HepG2 (cell line): ENCODE results near the gene ZNF331. TPM values are rescaled to one million over a fixed set of nuclear protein-coding genes. Genes with fewer than 3 reads are reported as not detected.

Experiments
- ATF1 ChIP-seq: IDR thresholded peaks from 2 replicates; pipeline ENCODE4 v1.6.1; 2016; ENCODE audit warnings: mild to moderate bottlenecking, control low read depth
- CAMTA2 ChIP-seq: sonication (generic); formaldehyde crosslinking; IDR thresholded peaks from 2 replicates; pipeline ENCODE4 v1.4.0; 2020; ENCODE audit warnings: mild to moderate bottlenecking, missing genetic modification reagents, borderline replicate concordance
- CHCHD3 ChIP-seq: sonication (generic); formaldehyde crosslinking; IDR thresholded peaks from 2 replicates; pipeline ENCODE4 v1.8.0; 2022; ENCODE audit warnings: mild to moderate bottlenecking, missing genetic modification reagents, moderate library complexity
- CREB1 ChIP-seq, 2 experiments: fragments of 450-650 bp in 1 of 2; IDR thresholded peaks; 2 replicates each; pipeline ENCODE4 v1.6.1; 2016 to 2017; ENCODE audit warnings: control low read depth in 1 of 2, mild to moderate bottlenecking in 1 of 2, missing compliant biosample characterization in 1 of 2, missing genetic modification characterization in 1 of 2
- ERF ChIP-seq: IDR thresholded peaks from 2 replicates; pipeline ENCODE4 v1.6.1; 2018; ENCODE audit warnings: missing biosample characterization, missing genetic modification reagents
- FOSL1 ChIP-seq: sonication (generic); formaldehyde crosslinking; IDR thresholded peaks from 2 replicates; pipeline ENCODE4 v1.9.0; 2021; ENCODE audit warnings: missing genetic modification reagents, borderline replicate concordance
- FOXJ3 ChIP-seq: sonication (generic); formaldehyde crosslinking; IDR thresholded peaks from 2 replicates; pipeline ENCODE4 v1.4.0; 2020; ENCODE audit warnings: missing genetic modification reagents, mild to moderate bottlenecking, borderline replicate concordance
- HDAC1 ChIP-seq: sonication (generic); formaldehyde crosslinking; IDR thresholded peaks from 2 replicates; pipeline ENCODE4 v1.5.1; 2020; ENCODE audit warnings: mild to moderate bottlenecking, missing genetic modification reagents
- JUN ChIP-seq: sonication (generic); formaldehyde crosslinking; IDR thresholded peaks from 2 replicates; pipeline ENCODE4 v1.4.0; 2020; ENCODE audit warnings: mild to moderate bottlenecking, missing genetic modification reagents
- NR2C2 ChIP-seq: sonication (generic); formaldehyde crosslinking; IDR thresholded peaks from 2 replicates; pipeline ENCODE4 v1.4.0; 2020; ENCODE audit warnings: missing genetic modification reagents, mild to moderate bottlenecking, moderate library complexity, borderline replicate concordance
- RAD51 ChIP-seq: fragments of 450-650 bp; IDR thresholded peaks from 2 replicates; pipeline ENCODE4 v1.6.1; 2016; ENCODE audit warnings: borderline replicate concordance
- REPIN1 ChIP-seq: sonication (generic); formaldehyde crosslinking; IDR thresholded peaks from 2 replicates; pipeline ENCODE4 v1.8.0; 2022; ENCODE audit warnings: missing genetic modification reagents, low read depth, mild to moderate bottlenecking, borderline replicate concordance
- SIX1 ChIP-seq: sonication (generic); formaldehyde crosslinking; IDR thresholded peaks from 2 replicates; pipeline ENCODE4 v1.4.0; 2020; ENCODE audit warnings: missing genetic modification reagents, borderline replicate concordance
- ZFY ChIP-seq: sonication (generic); formaldehyde crosslinking; IDR thresholded peaks from 2 replicates; pipeline ENCODE4 v1.4.0; 2020; ENCODE audit warnings: missing genetic modification reagents
- polyA plus RNA-seq, 8 experiments: library from polyadenylated mRNA; depleted of rRNA in 3 of 8; stranded (reverse) in 7 of 8; unstranded in 1 of 8; fragments of >200 nt; fragmentation: Illumina TruSeq in 4 of 8; extraction: Trizol in 4 of 8; gene quantifications; 2 replicates each; pipeline versions ENCODE4 v1.2.1 to v1.2.3, GENCODE V29; 2011 to 2016; ENCODE audit warnings: low read depth in 4 of 8, missing spikeins in 1 of 8, mixed read lengths in 1 of 8; ENCODE audit not compliant: insufficient read depth in 1 of 8
- total RNA-seq, 5 experiments: library from RNA; depleted of rRNA; stranded (reverse); fragments of >200 nt; fragmentation: Illumina TruSeq; extraction: Trizol; gene quantifications; 2 replicates each; pipeline ENCODE4 v1.2.3, GENCODE V29; 2016; ENCODE audit warnings: low read depth in 1 of 5
- TF ChIP-seq, protein P1 (sequence below): sonication (generic); formaldehyde crosslinking; IDR thresholded peaks from 2 replicates; pipeline ENCODE4 v1.9.0; 2022; ENCODE audit warnings: missing genetic modification reagents, mild to moderate bottlenecking, borderline replicate concordance
- TF ChIP-seq, protein P2 (sequence below): sonication (generic); formaldehyde crosslinking; IDR thresholded peaks from 2 replicates; pipeline ENCODE4 v1.5.0; 2020; ENCODE audit warnings: mild to moderate bottlenecking, missing genetic modification reagents, borderline replicate concordance
- TF ChIP-seq, protein P3 (sequence below): sonication (generic); IDR thresholded peaks from 2 replicates; pipeline ENCODE4 v1.6.1; 2016; ENCODE audit warnings: low read depth, borderline replicate concordance
- TF ChIP-seq, protein P4 (sequence below): sonication (generic); formaldehyde crosslinking; conservative IDR thresholded peaks from 2 replicates; pipeline ENCODE4 v1.4.0; 2020; ENCODE audit warnings: missing genetic modification reagents

Gene ZNF331
- total and polyA plus RNA-seq, 2 of the 13 experiments (the other 11 are each of a cell fraction or from before 2014, with no cell fraction given) = 8.2 to 13.3 TPM

DNA sequence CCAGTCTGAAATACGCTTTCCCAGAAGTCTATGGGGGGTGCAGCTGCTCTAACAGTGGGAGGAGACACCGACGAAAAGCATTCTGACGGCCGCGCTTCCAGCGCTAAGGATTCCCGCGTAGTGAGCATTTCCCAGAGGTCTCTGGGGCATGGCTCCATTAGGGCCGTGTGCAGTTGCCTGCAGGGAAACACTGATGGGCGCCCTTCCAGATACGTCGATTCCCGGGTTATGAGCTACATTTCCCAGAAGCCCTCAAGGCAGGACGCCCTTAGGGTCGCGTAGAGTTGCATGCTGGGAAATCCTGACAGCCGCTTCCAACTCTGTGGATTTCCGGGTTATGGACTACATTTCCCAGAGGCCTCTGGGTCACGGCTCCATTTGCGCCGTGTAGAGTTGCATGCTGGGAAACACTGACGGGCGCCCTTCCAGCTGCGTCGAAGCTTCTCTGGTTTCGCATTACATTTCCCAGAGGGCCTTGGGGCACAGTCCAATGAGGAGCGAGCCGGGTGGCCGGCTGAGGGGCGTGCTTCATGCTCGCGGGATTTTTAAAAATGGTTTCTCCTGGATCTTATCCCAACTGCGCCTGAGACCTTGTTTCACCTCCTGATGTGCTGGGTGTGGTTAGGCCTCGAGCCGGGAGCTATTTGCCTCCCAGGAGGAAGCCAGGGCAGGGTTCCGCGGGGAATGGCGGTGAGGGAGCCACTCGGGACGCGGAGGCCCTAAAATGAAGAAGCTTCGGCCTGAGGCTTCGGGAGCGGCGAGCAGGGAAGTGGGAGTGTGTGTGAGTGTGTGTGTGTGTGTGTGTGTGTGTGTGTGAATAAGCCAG, 17.2 kb upstream of the ZNF331 start (continued):
- TF ChIP-seq, protein P1, sequence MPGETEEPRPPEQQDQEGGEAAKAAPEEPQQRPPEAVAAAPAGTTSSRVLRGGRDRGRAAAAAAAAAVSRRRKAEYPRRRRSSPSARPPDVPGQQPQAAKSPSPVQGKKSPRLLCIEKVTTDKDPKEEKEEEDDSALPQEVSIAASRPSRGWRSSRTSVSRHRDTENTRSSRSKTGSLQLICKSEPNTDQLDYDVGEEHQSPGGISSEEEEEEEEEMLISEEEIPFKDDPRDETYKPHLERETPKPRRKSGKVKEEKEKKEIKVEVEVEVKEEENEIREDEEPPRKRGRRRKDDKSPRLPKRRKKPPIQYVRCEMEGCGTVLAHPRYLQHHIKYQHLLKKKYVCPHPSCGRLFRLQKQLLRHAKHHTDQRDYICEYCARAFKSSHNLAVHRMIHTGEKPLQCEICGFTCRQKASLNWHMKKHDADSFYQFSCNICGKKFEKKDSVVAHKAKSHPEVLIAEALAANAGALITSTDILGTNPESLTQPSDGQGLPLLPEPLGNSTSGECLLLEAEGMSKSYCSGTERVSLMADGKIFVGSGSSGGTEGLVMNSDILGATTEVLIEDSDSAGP (CRISPR knock-in tag) = no peak
- TF ChIP-seq HDAC1 (CRISPR knock-in tag) (peak; percentile 91), CHCHD3 (CRISPR knock-in tag) (no peak), JUN (CRISPR knock-in tag) (no peak), NR2C2 (CRISPR knock-in tag) (peak; percentile 81), FOXJ3 (no peak), ZFY (CRISPR knock-in tag) (peak; percentile 25; the same call in 1 of the 2 replicates), REPIN1 (CRISPR knock-in tag) (0 out of 2 replicates have a peak, but pooled peaks have one; percentile 10), CREB1 (IDR thresholded peaks at IDR 0.05) (peak; percentile 85), CREB1 (CRISPR knock-in tag; IDR thresholded peaks at IDR 0.05) (peak; percentile 94), CAMTA2 (CRISPR knock-in tag) (0 out of 2 replicates have a peak, but pooled peaks have one; percentile 10), ERF (CRISPR knock-in tag) (0 out of 2 replicates have a peak, but pooled peaks have one; percentile 20), FOSL1 (CRISPR knock-in tag) (no peak), SIX1 (CRISPR knock-in tag) (peak; percentile 92), RAD51 (no peak), ATF1 (CRISPR knock-in tag) (peak; percentile 87)
- TF ChIP-seq, protein P2, sequence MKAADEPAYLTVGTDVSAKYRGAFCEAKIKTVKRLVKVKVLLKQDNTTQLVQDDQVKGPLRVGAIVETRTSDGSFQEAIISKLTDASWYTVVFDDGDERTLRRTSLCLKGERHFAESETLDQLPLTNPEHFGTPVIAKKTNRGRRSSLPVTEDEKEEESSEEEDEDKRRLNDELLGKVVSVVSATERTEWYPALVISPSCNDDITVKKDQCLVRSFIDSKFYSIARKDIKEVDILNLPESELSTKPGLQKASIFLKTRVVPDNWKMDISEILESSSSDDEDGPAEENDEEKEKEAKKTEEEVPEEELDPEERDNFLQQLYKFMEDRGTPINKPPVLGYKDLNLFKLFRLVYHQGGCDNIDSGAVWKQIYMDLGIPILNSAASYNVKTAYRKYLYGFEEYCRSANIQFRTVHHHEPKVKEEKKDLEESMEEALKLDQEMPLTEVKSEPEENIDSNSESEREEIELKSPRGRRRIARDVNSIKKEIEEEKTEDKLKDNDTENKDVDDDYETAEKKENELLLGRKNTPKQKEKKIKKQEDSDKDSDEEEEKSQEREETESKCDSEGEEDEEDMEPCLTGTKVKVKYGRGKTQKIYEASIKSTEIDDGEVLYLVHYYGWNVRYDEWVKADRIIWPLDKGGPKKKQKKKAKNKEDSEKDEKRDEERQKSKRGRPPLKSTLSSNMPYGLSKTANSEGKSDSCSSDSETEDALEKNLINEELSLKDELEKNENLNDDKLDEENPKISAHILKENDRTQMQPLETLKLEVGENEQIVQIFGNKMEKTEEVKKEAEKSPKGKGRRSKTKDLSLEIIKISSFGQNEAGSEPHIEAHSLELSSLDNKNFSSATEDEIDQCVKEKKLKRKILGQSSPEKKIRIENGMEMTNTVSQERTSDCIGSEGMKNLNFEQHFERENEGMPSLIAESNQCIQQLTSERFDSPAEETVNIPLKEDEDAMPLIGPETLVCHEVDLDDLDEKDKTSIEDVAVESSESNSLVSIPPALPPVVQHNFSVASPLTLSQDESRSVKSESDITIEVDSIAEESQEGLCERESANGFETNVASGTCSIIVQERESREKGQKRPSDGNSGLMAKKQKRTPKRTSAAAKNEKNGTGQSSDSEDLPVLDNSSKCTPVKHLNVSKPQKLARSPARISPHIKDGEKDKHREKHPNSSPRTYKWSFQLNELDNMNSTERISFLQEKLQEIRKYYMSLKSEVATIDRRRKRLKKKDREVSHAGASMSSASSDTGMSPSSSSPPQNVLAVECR = peak; percentile 94
- TF ChIP-seq, protein P3, sequence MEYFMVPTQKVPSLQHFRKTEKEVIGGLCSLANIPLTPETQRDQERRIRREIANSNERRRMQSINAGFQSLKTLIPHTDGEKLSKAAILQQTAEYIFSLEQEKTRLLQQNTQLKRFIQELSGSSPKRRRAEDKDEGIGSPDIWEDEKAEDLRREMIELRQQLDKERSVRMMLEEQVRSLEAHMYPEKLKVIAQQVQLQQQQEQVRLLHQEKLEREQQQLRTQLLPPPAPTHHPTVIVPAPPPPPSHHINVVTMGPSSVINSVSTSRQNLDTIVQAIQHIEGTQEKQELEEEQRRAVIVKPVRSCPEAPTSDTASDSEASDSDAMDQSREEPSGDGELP = peak; percentile 70; the same call in 1 of the 2 replicates
- TF ChIP-seq, protein P4, sequence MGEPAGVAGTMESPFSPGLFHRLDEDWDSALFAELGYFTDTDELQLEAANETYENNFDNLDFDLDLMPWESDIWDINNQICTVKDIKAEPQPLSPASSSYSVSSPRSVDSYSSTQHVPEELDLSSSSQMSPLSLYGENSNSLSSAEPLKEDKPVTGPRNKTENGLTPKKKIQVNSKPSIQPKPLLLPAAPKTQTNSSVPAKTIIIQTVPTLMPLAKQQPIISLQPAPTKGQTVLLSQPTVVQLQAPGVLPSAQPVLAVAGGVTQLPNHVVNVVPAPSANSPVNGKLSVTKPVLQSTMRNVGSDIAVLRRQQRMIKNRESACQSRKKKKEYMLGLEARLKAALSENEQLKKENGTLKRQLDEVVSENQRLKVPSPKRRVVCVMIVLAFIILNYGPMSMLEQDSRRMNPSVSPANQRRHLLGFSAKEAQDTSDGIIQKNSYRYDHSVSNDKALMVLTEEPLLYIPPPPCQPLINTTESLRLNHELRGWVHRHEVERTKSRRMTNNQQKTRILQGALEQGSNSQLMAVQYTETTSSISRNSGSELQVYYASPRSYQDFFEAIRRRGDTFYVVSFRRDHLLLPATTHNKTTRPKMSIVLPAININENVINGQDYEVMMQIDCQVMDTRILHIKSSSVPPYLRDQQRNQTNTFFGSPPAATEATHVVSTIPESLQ (CRISPR knock-in tag) = no peak
